Mucosa of gallbladder (tissue), 1 donor: Measurements from ENCODE around the gene PLXNA3. TPM values are rescaled to one million over a fixed set of nuclear protein-coding genes. Genes with fewer than 3 reads are reported as not detected.
A peak's percentile ranks its signal among the peaks of the same experiment; 100 is the strongest.
"Not testable (repeated sequence)": the region's sequence is repeated elsewhere in the genome, so short reads cannot be mapped to it uniquely, and the experiment has no call there.

ENCODE experiments used
- DNase-seq: peaks from one replicate; pipeline ENCODE4 v3.0.0-alpha.2; 2020; ENCODE audit warnings: low spot score
- total RNA-seq: library from RNA; stranded (reverse); gene quantifications from one replicate; pipeline ENCODE4 v1.2.1, GENCODE V29; 2021
- donor health status: DM: no; HTN: no; CAD: no.

PLXNA3 gene
- total RNA-seq, 1 donor from 2014 or later, result 75.6 TPM

- not testable (repeated sequence) for DNase-seq
Observed at GRCh38 chrX:154501423-154501822, 43.3 kb downstream of the PLXNA3 start.

- DNase-seq, result no peak
Observed at GRCh38 chrX:154502098-154502497, 44.0 kb downstream of the PLXNA3 start.

- DNase-seq, result no peak
Observed at GRCh38 chrX:154502989-154503388, 44.9 kb downstream of the PLXNA3 start.

DNA sequence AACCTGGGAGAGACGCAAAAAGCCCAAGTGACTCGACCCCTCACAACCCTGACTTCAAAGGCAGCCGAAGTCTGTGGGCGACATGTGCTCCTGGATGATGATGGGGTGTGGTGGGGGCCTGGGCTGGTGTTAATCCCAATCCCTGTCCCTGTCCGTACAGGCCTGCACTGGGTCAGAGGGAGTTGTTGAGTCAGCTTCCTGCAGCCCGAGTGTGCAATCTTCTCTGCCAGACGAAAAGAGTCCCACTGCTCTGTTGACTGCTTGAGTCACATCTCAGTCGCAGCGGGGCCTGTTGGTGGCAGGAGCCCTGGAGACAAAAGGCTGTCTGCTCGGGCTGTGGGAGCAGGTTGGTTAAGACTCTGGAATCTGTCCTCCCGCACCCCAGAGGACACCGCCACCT lies 47.7 kb downstream of the PLXNA3 start:
- DNase-seq, result no peak

- DNase-seq, result no peak
Observed at GRCh38 chrX:154506483-154507332, 48.6 kb downstream of the PLXNA3 start.

GRCh38 chrX:154507673-154508383 lies 49.7 kb downstream of the PLXNA3 start:
- DNase-seq, result no peak

DNA sequence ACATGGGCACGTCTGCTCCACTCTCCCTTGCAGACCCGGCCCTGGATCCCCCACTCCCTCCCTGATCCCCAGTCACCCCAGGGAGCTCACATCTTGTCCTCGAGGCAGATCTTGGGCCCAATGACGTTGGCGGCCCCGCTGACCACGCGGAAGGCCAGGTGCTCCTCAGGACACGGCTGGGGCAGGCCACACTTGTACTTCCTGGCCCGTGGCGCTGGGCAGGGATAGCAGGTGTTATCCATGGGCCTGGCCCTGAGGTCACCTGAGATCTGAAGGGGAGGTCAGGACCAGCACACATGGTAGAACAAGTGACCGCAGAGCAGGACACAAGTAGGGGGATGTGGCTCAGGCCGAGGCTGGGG lies 50.3 kb downstream of the PLXNA3 start:
- no peak for DNase-seq

GRCh38 chrX:154509455-154509854 lies 51.4 kb downstream of the PLXNA3 start:
- no peak for DNase-seq

DNA sequence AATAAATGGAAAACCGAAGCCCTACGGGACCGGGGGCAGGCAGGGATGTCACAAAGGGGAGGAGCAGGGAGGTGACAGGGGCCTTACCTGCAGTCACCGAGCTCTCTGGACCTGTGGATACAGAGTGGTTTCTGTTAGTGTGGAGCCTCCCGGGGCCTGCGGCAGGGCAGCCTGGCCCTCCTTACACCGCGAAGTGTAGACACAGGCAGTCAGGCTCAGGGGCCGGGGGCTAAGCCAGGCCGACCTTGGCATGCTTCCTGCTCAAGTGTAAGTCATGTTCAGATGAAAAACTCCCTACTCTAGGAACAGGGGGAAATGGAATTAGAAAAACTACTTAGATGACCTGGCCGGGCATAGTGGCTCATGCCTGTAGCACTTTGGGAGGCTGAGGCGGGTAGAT lies 53.7 kb downstream of the PLXNA3 start:
- no peak for DNase-seq

DNA sequence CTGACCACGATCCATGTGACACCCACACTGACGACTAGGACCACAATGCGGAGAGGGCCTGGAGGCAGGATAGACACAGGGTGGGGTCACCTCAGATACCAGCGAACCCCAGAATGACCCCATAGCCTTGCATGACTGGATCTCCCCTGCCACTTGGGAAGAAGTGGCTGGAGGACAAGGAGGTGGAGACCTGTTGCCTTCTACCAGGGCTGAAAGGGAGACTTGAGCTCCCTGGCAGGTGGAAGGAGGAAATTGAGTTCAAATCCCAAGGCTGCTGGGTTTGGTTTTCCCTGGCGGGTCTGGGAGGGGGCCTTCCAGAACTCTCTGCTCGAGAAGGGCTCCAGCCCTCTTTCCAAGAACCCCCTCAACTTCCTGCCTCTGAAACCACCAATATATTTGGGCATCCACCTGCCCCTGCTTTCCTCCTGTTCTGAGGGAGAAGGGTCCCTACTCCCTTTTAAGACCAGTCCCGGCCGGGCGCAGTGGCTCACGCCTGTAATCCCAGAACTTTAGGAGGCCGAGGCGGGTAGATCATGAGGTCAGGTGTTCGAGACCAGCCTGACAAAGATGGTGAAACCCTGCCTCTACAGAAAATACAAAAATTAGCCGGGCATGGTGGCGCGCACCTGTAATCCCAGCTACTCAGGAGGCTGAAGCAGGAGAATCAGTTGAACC lies 54.9 kb downstream of the PLXNA3 start:
- DNase-seq, result no peak

DNA sequence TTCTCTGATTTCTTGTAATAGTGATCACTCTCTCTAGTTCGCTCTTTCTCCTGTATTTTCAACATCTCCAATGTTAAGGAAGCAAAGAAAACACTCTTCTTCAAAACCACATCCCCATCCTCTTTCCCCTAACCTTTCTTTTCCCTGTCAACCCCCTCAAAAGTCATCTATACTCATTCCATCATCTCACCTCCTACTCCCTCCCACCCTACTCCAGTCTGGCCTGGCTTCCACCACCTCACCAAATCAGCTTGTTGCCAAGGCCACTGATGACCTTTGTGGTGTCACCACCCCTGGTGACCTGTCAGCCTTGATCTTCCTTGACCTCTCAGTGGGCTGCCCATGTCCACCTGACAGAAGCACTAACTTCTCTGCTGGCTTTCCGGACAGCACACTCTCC lies 55.6 kb downstream of the PLXNA3 start:
- DNase-seq, result no peak

GRCh38 chrX:154515090-154515965 lies 57.2 kb downstream of the PLXNA3 start:
- DNase-seq, result no peak

- peak; percentile 93 for DNase-seq
Observed at GRCh38 chrX:154515966-154516655, 58.0 kb downstream of the PLXNA3 start, which contains the start of gene FAM3A. FAM3A (minus strand) TSS chrX:154516232; CDS start chrX:154515772, 460 bp downstream.

GRCh38 chrX:154516656-154517100 lies 58.6 kb downstream of the PLXNA3 start:
- DNase-seq, result peak; percentile 62

DNA sequence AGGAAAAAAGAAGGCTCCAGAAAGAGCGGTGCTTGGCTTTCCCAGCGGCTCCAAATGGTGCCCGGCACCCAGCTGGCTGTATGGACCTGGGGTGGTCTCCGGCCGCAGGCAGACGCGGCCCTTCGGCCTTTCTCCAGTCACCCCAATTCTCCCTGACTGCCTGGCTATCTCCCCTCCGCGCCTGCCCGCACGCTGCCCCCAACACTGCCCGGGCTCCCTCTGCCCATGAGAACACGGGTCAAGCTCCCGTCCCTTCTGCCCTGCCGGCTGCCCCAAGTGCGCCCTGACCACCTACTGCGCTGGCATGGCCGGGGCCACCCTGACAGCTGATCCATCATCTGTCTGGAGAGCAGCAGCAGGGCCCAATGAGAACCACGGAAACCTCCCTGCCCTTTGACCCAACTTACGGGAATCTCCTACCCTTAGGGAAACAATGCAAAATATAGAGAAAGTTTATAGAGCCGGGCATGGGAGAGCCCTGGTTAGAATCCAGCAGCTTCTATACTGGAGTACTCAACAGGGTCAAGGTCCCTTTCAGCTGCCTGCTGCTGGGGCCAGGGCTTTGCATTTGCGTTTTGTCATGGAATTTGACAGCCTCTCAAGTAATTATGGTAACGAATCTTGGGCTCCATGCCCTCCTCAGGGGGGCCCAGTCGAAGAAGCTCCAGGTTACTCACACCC lies 59.2 kb downstream of the PLXNA3 start:
- DNase-seq, result no peak

DNA sequence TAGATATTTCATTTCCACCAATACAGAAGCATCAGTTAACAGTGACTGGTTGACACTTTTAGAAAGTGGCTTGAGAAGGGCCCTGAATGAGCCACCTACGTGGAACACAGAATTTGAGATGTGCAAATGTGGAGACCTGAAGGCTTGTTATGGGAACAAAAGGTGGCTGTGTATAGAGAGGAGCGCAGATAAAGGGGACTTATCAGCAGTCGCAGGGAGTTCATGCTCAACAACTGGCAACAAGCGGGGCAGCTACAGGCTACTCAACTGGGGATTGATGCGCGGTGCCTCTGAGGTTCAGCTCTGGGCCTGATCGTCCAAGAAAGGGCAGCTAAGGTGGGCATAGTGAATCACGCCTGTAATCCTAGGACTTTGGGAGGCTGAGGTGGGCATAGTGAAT lies 61.3 kb downstream of the PLXNA3 start:
- no peak for DNase-seq

GRCh38 chrX:154525606-154526490 lies 67.8 kb downstream of the PLXNA3 start:
- no peak for DNase-seq

GRCh38 chrX:154526901-154527675 lies 69.0 kb downstream of the PLXNA3 start:
- peak; percentile 80 for DNase-seq
